Adrenal gland (tissue), 5 donors: Measurements from ENCODE around the gene DAB2IP.

Experiments
- CTCF ChIP-seq, 6 experiments: fragments of 450-650 bp in 4 of 6; fragments of 200-600 bp in 2 of 6; sonication (generic) in 1 of 6; IDR thresholded peaks; 1 replicate in 5 of 6; 2 replicates in 1 of 6; pipeline versions ENCODE4 v1.5.1 to v1.8.0; 2016 to 2021; ENCODE audit warnings: antibody characterized with exemption in 6 of 6, mild to moderate bottlenecking in 2 of 6, moderate library complexity in 1 of 6
- POLR2A ChIP-seq, 2 donors: fragments of 450-650 bp; IDR thresholded peaks; one replicate each; pipeline ENCODE4 v1.6.1; 2017; ENCODE audit warnings: antibody characterized with exemption in 2 of 2, mild to moderate bottlenecking in 2 of 2, moderate library complexity in 1 of 2
- donor health status: DM: no; HTN: no; CAD: no.

- TF ChIP-seq CTCF (IDR thresholded peaks at IDR 0.05): no peak
- no peak for TF ChIP-seq POLR2A (IDR thresholded peaks at IDR 0.05)
Measured at GRCh38 chr9:121770415-121771273, 119.2 kb downstream of the DAB2IP start.
